ENCODE data around the gene KDM2A. TPM values are rescaled to one million over a fixed set of nuclear protein-coding genes. Genes with fewer than 3 reads are reported as not detected.

Gene KDM2A
- total and polyA plus RNA-seq, 2 of the 13 experiments (the other 11 are each of a cell fraction or from before 2014, with no cell fraction given): 31.3 to 31.4 TPM

DNA sequence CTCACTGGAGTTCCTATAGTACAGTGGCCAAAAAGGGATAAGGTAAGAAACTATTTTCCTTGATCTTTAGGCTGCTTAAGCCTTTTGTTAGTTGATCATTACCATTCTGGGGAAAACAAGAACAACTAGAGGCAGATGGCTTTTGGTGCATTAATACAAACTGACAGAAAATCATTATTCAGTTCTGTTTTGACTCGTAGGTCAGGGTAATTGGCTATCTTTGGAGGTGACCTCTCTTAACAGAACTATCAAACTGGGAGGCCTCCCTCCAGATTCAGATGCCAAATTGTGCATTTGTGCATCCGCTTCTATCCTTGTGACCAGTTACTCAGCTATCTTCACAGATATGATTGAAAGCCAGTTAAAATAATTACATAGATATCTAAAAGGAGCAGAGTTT lies 124.0 kb downstream of the KDM2A start (continued):
- TF ChIP-seq E2F5 (CRISPR knock-in tag; conservative IDR thresholded peaks at IDR 0.05): no peak
- TF ChIP-seq ZNF576 (CRISPR knock-in tag; IDR thresholded peaks at IDR 0.05): no peak
- no peak for TF ChIP-seq POLR2G (IDR thresholded peaks at IDR 0.05; ENCODE audit: low read depth, low read length)
- TF ChIP-seq ZNF615 (CRISPR knock-in tag; IDR thresholded peaks at IDR 0.05; ENCODE audit: borderline replicate concordance): no peak
- TF ChIP-seq ZBTB1 (CRISPR knock-in tag; IDR thresholded peaks at IDR 0.05; ENCODE audit: borderline replicate concordance): no peak
- TF ChIP-seq HHEX (CRISPR knock-in tag; IDR thresholded peaks at IDR 0.05): no peak
- TF ChIP-seq ZNF382 (CRISPR knock-in tag; IDR thresholded peaks at IDR 0.05; ENCODE audit: borderline replicate concordance): no peak
- TF ChIP-seq RFX1 (IDR thresholded peaks at IDR 0.05): no peak
- TF ChIP-seq FOXK2 (IDR thresholded peaks at IDR 0.05): no peak
- no peak for TF ChIP-seq ZNF720 (CRISPR knock-in tag; IDR thresholded peaks at IDR 0.05)

- ChIA-PET POLR2A (no interaction called here), CTCF (ENCODE audit: low intra/inter-chr PET ratio, low total read pairs) (no interaction called here)
- no peak for TF ChIP-seq ZNF850 (CRISPR knock-in tag; conservative IDR thresholded peaks at IDR 0.05)
- TF ChIP-seq EP300 (IDR thresholded peaks at IDR 0.05; ENCODE audit: low read depth in 2 of 2, low read length in 2 of 2): no peak
- no peak for TF ChIP-seq EP300 (CRISPR knock-in tag; IDR thresholded peaks at IDR 0.05; ENCODE audit: borderline replicate concordance)
- no peak for TF ChIP-seq ZNF510 (CRISPR knock-in tag; IDR thresholded peaks at IDR 0.05; ENCODE audit: low read depth)
- TF ChIP-seq KDM2A (CRISPR knock-in tag; IDR thresholded peaks at IDR 0.05; ENCODE audit: borderline replicate concordance, low read depth): no peak
- TF ChIP-seq, protein P1, sequence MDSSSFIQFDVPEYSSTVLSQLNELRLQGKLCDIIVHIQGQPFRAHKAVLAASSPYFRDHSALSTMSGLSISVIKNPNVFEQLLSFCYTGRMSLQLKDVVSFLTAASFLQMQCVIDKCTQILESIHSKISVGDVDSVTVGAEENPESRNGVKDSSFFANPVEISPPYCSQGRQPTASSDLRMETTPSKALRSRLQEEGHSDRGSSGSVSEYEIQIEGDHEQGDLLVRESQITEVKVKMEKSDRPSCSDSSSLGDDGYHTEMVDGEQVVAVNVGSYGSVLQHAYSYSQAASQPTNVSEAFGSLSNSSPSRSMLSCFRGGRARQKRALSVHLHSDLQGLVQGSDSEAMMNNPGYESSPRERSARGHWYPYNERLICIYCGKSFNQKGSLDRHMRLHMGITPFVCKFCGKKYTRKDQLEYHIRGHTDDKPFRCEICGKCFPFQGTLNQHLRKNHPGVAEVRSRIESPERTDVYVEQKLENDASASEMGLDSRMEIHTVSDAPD (CRISPR knock-in tag; IDR thresholded peaks at IDR 0.05): no peak
- TF ChIP-seq, protein P2, sequence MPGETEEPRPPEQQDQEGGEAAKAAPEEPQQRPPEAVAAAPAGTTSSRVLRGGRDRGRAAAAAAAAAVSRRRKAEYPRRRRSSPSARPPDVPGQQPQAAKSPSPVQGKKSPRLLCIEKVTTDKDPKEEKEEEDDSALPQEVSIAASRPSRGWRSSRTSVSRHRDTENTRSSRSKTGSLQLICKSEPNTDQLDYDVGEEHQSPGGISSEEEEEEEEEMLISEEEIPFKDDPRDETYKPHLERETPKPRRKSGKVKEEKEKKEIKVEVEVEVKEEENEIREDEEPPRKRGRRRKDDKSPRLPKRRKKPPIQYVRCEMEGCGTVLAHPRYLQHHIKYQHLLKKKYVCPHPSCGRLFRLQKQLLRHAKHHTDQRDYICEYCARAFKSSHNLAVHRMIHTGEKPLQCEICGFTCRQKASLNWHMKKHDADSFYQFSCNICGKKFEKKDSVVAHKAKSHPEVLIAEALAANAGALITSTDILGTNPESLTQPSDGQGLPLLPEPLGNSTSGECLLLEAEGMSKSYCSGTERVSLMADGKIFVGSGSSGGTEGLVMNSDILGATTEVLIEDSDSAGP (CRISPR knock-in tag; IDR thresholded peaks at IDR 0.05; ENCODE audit: borderline replicate concordance): no peak
- TF ChIP-seq RFX3 (CRISPR knock-in tag; IDR thresholded peaks at IDR 0.05): no peak
- TF ChIP-seq YEATS4 (CRISPR knock-in tag; IDR thresholded peaks at IDR 0.05; ENCODE audit: borderline replicate concordance): no peak
- TF ChIP-seq EED (CRISPR knock-in tag; IDR thresholded peaks at IDR 0.05): no peak
- TF ChIP-seq TBL1XR1 (IDR thresholded peaks at IDR 0.05; ENCODE audit: borderline replicate concordance, low read length, partially characterized antibody): no peak
- 98% methylated on average over 11 of the region's 11 CpGs for WGBS (ENCODE audit: low lambda C conversion rate)
- no peak for ATAC-seq
- Histone ChIP-seq H3K27ac (ENCODE audit: extremely low read length, insufficient read depth, low read length) (no peak overlapping the region), H3K36me3 (replicated peaks in 1 of 2; ENCODE audit: control insufficient read depth in 1 of 2, insufficient read depth in 2 of 2, low read length in 2 of 2) (peaks cover 27 to 59% of the 10 kb centered on the region in 2 experiments), H3K79me2 (ENCODE audit: insufficient read depth, low read length) (peaks cover 40% of the 10 kb centered on the region), H3K4me1 (ENCODE audit: insufficient read depth, low read length) (peaks cover 48% of the 10 kb centered on the region), H3K9ac (ENCODE audit: insufficient read depth, low read depth, low read length) (no peak overlapping the region), H3K27me3 (ENCODE audit: control insufficient read depth in 1 of 2, insufficient read depth in 2 of 2, low read length in 2 of 2) (no peaks in the 10 kb centered on the region; a peak in 1 of 5 replicates), H4K20me1 (ENCODE audit: insufficient read depth, low read length) (peaks cover 11% of the 10 kb centered on the region), H3K4me3 (replicated peaks in 1 of 3; ENCODE audit: insufficient read depth in 1 of 3, low read depth in 2 of 3, low read length in 3 of 3) (no peak overlapping the region), H3K9me3 (ENCODE audit: low read length) (no peaks in the 10 kb centered on the region), H3K4me2 (ENCODE audit: low read depth, low read length) (no peak overlapping the region), H2AFZ (ENCODE audit: low read length) (no peak overlapping the region)
- intact Hi-C loops (cut with micrococcal nuclease; ENCODE audit: unreplicated experiment) (loop anchor here (10.0 kb wide), 1 partner anchor 140 kb away; no protein-coding TSS in a partner anchor), in situ Hi-C loops (cut with HindIII; ENCODE audit: extremely low pct_ligation_motif_present, low pct_unique_long_range_greater_than_20kb) (no loop called here)
- no peak for FAIRE-seq
- BruUV-seq (replicated peaks): no TSS peak
- DNase-seq (ENCODE audit: low spot score): no peak
Observed at GRCh38 chr11:67245046-67245445, 126.0 kb downstream of the KDM2A start.
